Astrocyte (in vitro differentiated cells and primary cell): ENCODE measurements around the gene DGKI.

Experiments used
- CTCF ChIP-seq: IDR thresholded peaks from 2 replicates; pipeline ENCODE4 v1.5.1; 2011; ENCODE audit warnings: low read depth, mild to moderate bottlenecking, inconsistent platforms, low read length, moderate library complexity; ENCODE audit not compliant: insufficient read depth
- EZH2 ChIP-seq: IDR thresholded peaks from 2 replicates; pipeline ENCODE4 v1.6.1; 2012; ENCODE audit warnings: mild to moderate bottlenecking, low read length, inconsistent platforms; ENCODE audit not compliant: insufficient read depth

- TF ChIP-seq EZH2 (no peak), CTCF (no peak)
These were observed 10.7 kb downstream of the DGKI start for GRCh38 chr7:137836113-137836509.
